Spleen (tissue), 11 donors: ENCODE data around the gene CEP44. TPM values are rescaled to one million over a fixed set of nuclear protein-coding genes. Genes with fewer than 3 reads are reported as not detected.
"Not testable (repeated sequence)": the region's sequence is repeated elsewhere in the genome, so short reads cannot be mapped to it uniquely, and the experiment has no call there.

Source experiments
- DNase-seq: peaks from one replicate; pipeline ENCODE4 v3.0.0-alpha.2; 2020
- H3K27ac ChIP-seq, 8 donors: fragments of 200-600 bp; sonication (generic) in 7 of 8; 1 replicate in 4 of 8; 2 replicates in 4 of 8; pipeline versions ENCODE4 v1.5.0 to v1.8.0; 2016 to 2021; ENCODE audit warnings: inconsistent platforms in 4 of 8, mild to moderate bottlenecking in 4 of 8, moderate library complexity in 1 of 8
- H3K27me3 ChIP-seq, 7 donors: fragments of 200-600 bp; sonication (generic) in 6 of 7; replicated peaks in 1 of 7; 1 replicate in 4 of 7; 2 replicates in 3 of 7; pipeline versions ENCODE4 v1.5.0 to v1.8.0; 2016 to 2021; ENCODE audit warnings: inconsistent platforms in 3 of 7, mild to moderate bottlenecking in 1 of 7
- H3K36me3 ChIP-seq, 6 donors: fragments of 200-600 bp; sonication (generic) in 5 of 6; 1 replicate in 4 of 6; 2 replicates in 2 of 6; pipeline versions ENCODE4 v1.5.0 to v1.8.0; 2016 to 2021; ENCODE audit warnings: inconsistent platforms in 2 of 6
- H3K4me1 ChIP-seq, 6 donors: fragments of 200-600 bp; sonication (generic) in 5 of 6; 1 replicate in 3 of 6; 2 replicates in 3 of 6; pipeline versions ENCODE4 v1.5.0 to v1.8.0; 2016 to 2021; ENCODE audit warnings: inconsistent platforms in 3 of 6
- H3K4me3 ChIP-seq, 8 donors: fragments of 200-600 bp; sonication (generic) in 7 of 8; 1 replicate in 4 of 8; 2 replicates in 4 of 8; pipeline versions ENCODE4 v1.5.0 to v1.8.0; 2016 to 2021; ENCODE audit warnings: inconsistent platforms in 4 of 8, mild to moderate bottlenecking in 4 of 8, moderate library complexity in 2 of 8
- H3K9me3 ChIP-seq, 8 donors: fragments of 200-600 bp; sonication (generic) in 7 of 8; 1 replicate in 4 of 8; 2 replicates in 4 of 8; pipeline versions ENCODE4 v1.5.0 to v1.8.0; 2016 to 2021; ENCODE audit warnings: inconsistent platforms in 4 of 8
- POLR2A ChIP-seq, 3 donors: fragments of 450-650 bp; IDR thresholded peaks; one replicate each; pipeline ENCODE4 v1.5.1; 2017; ENCODE audit warnings: antibody characterized with exemption in 3 of 3, mild to moderate bottlenecking in 1 of 3
- POLR2AphosphoS5 ChIP-seq, 3 donors: sonication (generic); formaldehyde crosslinking; IDR thresholded peaks; one replicate each; pipeline ENCODE4 v1.5.1; 2017; ENCODE audit warnings: antibody characterized with exemption in 3 of 3
- WGBS, 5 donors: extraction: QIAGEN DNeasy Blood & Tissue Kit in 3 of 5; methylation state at CpG; one replicate each; pipeline versions ENCODE4 v1.1.5 to v1.1.7; 2013 to 2018; 5-methylcytosine and 5-hydroxymethylcytosine counted together
- intact Hi-C: fragments of 100-400 bp; cut with DNase I; formaldehyde crosslinking; loops from one replicate; pipeline ENCODE4 v1.15.0; 2023; ENCODE audit warnings: low total_unique reads
- polyA plus RNA-seq, 3 donors: library from polyadenylated mRNA; stranded (reverse); fragments of 200-250 nt; gene quantifications; one replicate each; pipeline ENCODE4 v1.2.1, GENCODE V29; 2013
- total RNA-seq, 7 donors: library from RNA; depleted of rRNA in 3 of 7; stranded (reverse); fragments of >200 nt in 3 of 7; fragmentation: NEBNext Ultra II Directional in 4 of 7; extraction: Animal tissue kit (Norgen Biotek cat#: 25700) in 4 of 7; gene quantifications; one replicate each; pipeline versions ENCODE4 v1.1.0 to v1.2.1, GENCODE V29; 2016 to 2021
- TF ChIP-seq, protein P1 (sequence below), 11 experiments: fragments of 200-600 bp in 7 of 11; fragments of 450-650 bp in 4 of 11; sonication (generic) in 4 of 11; IDR thresholded peaks in 8 of 11; conservative IDR thresholded peaks in 3 of 11; 1 replicate in 7 of 11; 2 replicates in 4 of 11; pipeline versions ENCODE4 v1.4.0 to v1.8.0; 2016 to 2021; ENCODE audit warnings: antibody characterized with exemption in 11 of 11, inconsistent platforms in 4 of 11, mild to moderate bottlenecking in 1 of 11
- donor health status: healthy with polysubstance abuse.
- donor health status: DM: no; HTN: no; CAD: no; lungs with moderate emphysema.
- donor health status: DM: no; HTN: no; CAD: no.
- donor health status: Bipolar disorder and iron deficiency.
- donor health status: healthy.
- donor health status: DM: no; HTN: no; CAD: no.
- donor health status: DM: yes; HTN: yes; CAD: no.

The CEP44 gene
- total and polyA plus RNA-seq, 10 donors: 5.6 to 27.7 (median 15.9) TPM

DNA sequence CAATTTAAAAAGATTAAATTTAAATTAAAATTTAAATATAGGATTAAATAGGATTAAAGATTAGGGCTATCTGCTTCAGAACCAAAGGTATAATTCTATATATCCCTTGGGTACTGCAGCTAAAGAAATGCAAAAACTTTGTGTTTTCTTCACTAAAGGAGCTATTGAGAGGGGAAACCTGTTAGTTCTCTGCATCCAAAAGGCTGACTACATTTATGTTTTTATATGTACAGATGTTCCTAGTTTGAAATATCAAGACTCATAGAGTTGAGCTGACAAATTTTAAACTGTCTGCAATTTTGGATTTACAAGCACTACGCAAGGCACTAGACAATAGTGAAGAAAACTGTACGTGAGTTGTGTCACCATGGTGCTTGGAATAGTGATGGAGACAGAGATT lies 95.2 kb downstream of the CEP44 start:
- intact Hi-C loops: no loop called here

GRCh38 chr4:174380206-174380605 lies 96.5 kb downstream of the CEP44 start:
- DNase-seq, intact Hi-C loops, H3K27ac ChIP-seq, H3K9me3 ChIP-seq, H3K27me3 ChIP-seq, H3K4me3 ChIP-seq, H3K36me3 ChIP-seq, H3K4me1 ChIP-seq: not testable (repeated sequence)
- WGBS, 5 donors: 73 to 81% (median 80%) methylated on average over 4 of the region's 4 CpGs

More for the DNA sequence above, 95.2 kb downstream of the CEP44 start:
- no peaks in the 10 kb centered on the region for H3K9me3 ChIP-seq
- no peaks in the 10 kb centered on the region for H3K36me3 ChIP-seq
- WGBS, 5 donors: 85 to 98% (median 89%) methylated on average over 2 of the region's 2 CpGs
- no peak overlapping the region for H3K4me3 ChIP-seq
- no peak for DNase-seq
- no peak overlapping the region for H3K27ac ChIP-seq
- no peaks in the 10 kb centered on the region for H3K4me1 ChIP-seq
- TF ChIP-seq POLR2A (IDR thresholded peaks at IDR 0.05) (no peak), POLR2AphosphoS5 (IDR thresholded peaks at IDR 0.05) (no peak)
- TF ChIP-seq, protein P1, sequence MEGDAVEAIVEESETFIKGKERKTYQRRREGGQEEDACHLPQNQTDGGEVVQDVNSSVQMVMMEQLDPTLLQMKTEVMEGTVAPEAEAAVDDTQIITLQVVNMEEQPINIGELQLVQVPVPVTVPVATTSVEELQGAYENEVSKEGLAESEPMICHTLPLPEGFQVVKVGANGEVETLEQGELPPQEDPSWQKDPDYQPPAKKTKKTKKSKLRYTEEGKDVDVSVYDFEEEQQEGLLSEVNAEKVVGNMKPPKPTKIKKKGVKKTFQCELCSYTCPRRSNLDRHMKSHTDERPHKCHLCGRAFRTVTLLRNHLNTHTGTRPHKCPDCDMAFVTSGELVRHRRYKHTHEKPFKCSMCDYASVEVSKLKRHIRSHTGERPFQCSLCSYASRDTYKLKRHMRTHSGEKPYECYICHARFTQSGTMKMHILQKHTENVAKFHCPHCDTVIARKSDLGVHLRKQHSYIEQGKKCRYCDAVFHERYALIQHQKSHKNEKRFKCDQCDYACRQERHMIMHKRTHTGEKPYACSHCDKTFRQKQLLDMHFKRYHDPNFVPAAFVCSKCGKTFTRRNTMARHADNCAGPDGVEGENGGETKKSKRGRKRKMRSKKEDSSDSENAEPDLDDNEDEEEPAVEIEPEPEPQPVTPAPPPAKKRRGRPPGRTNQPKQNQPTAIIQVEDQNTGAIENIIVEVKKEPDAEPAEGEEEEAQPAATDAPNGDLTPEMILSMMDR (IDR thresholded peaks at IDR 0.05 in 8 of 11, conservative IDR thresholded peaks at IDR 0.05 in 3 of 11): no peak
- H3K27me3 ChIP-seq: no peaks in the 10 kb centered on the region

- Histone ChIP-seq H3K4me1 (no peaks in the 10 kb centered on the region), H3K27me3 (no peaks in the 10 kb centered on the region), H3K9me3 (no peaks in the 10 kb centered on the region), H3K4me3 (no peak overlapping the region), H3K36me3 (no peaks in the 10 kb centered on the region), H3K27ac (no peak overlapping the region)
- TF ChIP-seq, protein P1 (IDR thresholded peaks at IDR 0.05 in 8 of 11, conservative IDR thresholded peaks at IDR 0.05 in 3 of 11): no peak
- TF ChIP-seq POLR2A (IDR thresholded peaks at IDR 0.05): no peak
- intact Hi-C loops: no loop called here
- 85 to 89% (median 88%) methylated on average over 9 of the region's 9 CpGs for WGBS, 5 donors
- DNase-seq: no peak
Measured at GRCh38 chr4:174380699-174381439, 97.2 kb downstream of the CEP44 start.

DNA sequence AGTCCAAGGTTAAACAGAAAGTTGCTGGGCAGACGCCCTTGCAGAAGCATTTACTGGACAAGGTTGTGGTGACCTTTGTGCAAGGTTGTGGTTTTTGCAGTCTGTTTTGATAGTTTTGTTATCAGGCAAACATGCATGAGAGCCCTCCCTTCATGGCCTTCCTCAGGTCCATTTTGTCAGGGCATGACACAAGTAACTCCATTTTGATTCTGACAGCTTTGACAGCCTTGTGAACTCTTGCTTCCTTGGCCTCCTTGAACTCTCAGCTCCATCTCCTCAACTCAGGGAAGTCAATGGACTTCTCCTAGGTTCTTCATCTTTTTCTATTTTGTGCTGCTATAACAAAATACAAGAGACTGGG lies 97.7 kb downstream of the CEP44 start:
- intact Hi-C loops: no loop called here
- Histone ChIP-seq H3K4me3 (no peak overlapping the region), H3K9me3 (no peaks in the 10 kb centered on the region), H3K27ac (no peak overlapping the region), H3K36me3 (no peaks in the 10 kb centered on the region), H3K27me3 (no peaks in the 10 kb centered on the region), H3K4me1 (no peaks in the 10 kb centered on the region)
- no peak for TF ChIP-seq POLR2AphosphoS5 (IDR thresholded peaks at IDR 0.05)
- TF ChIP-seq POLR2A (IDR thresholded peaks at IDR 0.05): no peak
- TF ChIP-seq, protein P1 (IDR thresholded peaks at IDR 0.05 in 8 of 11, conservative IDR thresholded peaks at IDR 0.05 in 3 of 11): no peak
- DNase-seq: no peak
- WGBS, 5 donors: 28 to 60% (median 38%) methylated on average over 1 of the region's 1 CpG

Other genes with a start within 250 kb of the CEP44 start
- 10 to 100 TPM; 23.2 to 38.4 (median 30.0) TPM for gene FBXO8, start 244 bp upstream of the CEP44 start, total RNA-seq
- 10 to 100 TPM in 2 of 3 donors, 1 to 10 TPM in 1; 9.7 to 15.1 (median 14.8) TPM for gene FBXO8, start 244 bp upstream of the CEP44 start, polyA plus RNA-seq
- 10 to 100 TPM in 6 of 7 donors, 1 to 10 TPM in 1; 2.6 to 40.5 (median 16.5) TPM for gene HPGD, start 238.6 kb downstream of the CEP44 start, total RNA-seq
- 1 to 10 TPM; 5.5 to 9.7 (median 7.5) TPM for gene HPGD, start 238.6 kb downstream of the CEP44 start, polyA plus RNA-seq